Tibial artery (tissue), 4 donors: Measurements from ENCODE around the gene NUDT19.

Experiments
- DNase-seq, 2 donors: peaks; one replicate each; pipeline ENCODE4 v3.0.0-alpha.2; 2019
- H3K27ac ChIP-seq, 2 donors: fragments of 200-600 bp; sonication (generic) in 1 of 2; 1 replicate in 1 of 2; 2 replicates in 1 of 2; pipeline ENCODE4 v1.5.1; 2018 to 2019; ENCODE audit warnings: mild to moderate bottlenecking in 1 of 2
- H3K27me3 ChIP-seq, 2 donors: fragments of 200-600 bp; sonication (generic) in 1 of 2; one replicate each; pipeline versions ENCODE4 v1.5.1 to v1.6.0; 2016 to 2019
- H3K36me3 ChIP-seq, 3 donors: fragments of 200-600 bp; sonication (generic) in 2 of 3; one replicate each; pipeline ENCODE4 v1.5.1; 2016 to 2019; ENCODE audit warnings: mild to moderate bottlenecking in 2 of 3
- H3K4me1 ChIP-seq, 4 donors: fragments of 200-600 bp; sonication (generic) in 2 of 4; 1 replicate in 3 of 4; 2 replicates in 1 of 4; pipeline ENCODE4 v1.5.1; 2016 to 2019
- H3K4me3 ChIP-seq, 2 donors: fragments of 200-600 bp; sonication (generic) in 1 of 2; 1 replicate in 1 of 2; 2 replicates in 1 of 2; pipeline ENCODE4 v1.5.1; 2018 to 2019; ENCODE audit warnings: mild to moderate bottlenecking in 2 of 2
- H3K9me3 ChIP-seq, 3 donors: fragments of 200-600 bp; sonication (generic) in 1 of 3; one replicate each; pipeline ENCODE4 v1.5.1; 2016 to 2019
- CTCF ChIP-seq, 2 experiments: fragments of 200-600 bp in 1 of 2; fragments of 450-650 bp in 1 of 2; IDR thresholded peaks; one replicate each; pipeline ENCODE4 v1.5.1; 2017 to 2019; ENCODE audit warnings: antibody characterized with exemption in 2 of 2, mild to moderate bottlenecking in 1 of 2, moderate library complexity in 1 of 2
- intact Hi-C: fragments of 100-400 bp; cut with DNase I; formaldehyde crosslinking; loops from one replicate; pipeline ENCODE4 v1.15.0; 2023; ENCODE audit warnings: low total_unique reads

NUDT19 gene

GRCh38 chr19:32691291-32691951 lies at the start of gene NUDT19:
Gene NUDT19 (plus strand): TSS chr19:32691821. CDS start chr19:32691961, 140 bp downstream.
- TF ChIP-seq CTCF (IDR thresholded peaks at IDR 0.05) = no peak
- intact Hi-C loops = no loop called here
- Histone ChIP-seq H3K27me3 (no peaks in the 10 kb centered on the region), H3K36me3 (no peaks in the 10 kb centered on the region), H3K4me1 (peaks cover 5 to 47% (median 26%) of the 10 kb centered on the region in 4 donors), H3K9me3 (no peaks in the 10 kb centered on the region), H3K4me3 (peak within 1 kb of the TSS; percentile 71 to 88), H3K27ac (peak within 1 kb of the TSS; percentile 75 to 90)
- DNase-seq = peak; percentile 83 to 92

- peaks cover 84 to 98% (median 91%) of the 10 kb centered on the region in 3 donors for H3K36me3 ChIP-seq
These were observed 48.9 kb upstream of the NUDT19 start for GRCh38 chr19:32642771-32643170.

GRCh38 chr19:32646556-32646955 lies 45.1 kb upstream of the NUDT19 start:
- no peak for TF ChIP-seq CTCF (IDR thresholded peaks at IDR 0.05)
- DNase-seq = no peak
- Histone ChIP-seq H3K4me1 (no peaks in the 10 kb centered on the region), H3K27me3 (no peaks in the 10 kb centered on the region), H3K27ac (no peak overlapping the region), H3K9me3 (no peaks in the 10 kb centered on the region), H3K4me3 (no peak overlapping the region), H3K36me3 (peaks cover 67 to 85% (median 77%) of the 10 kb centered on the region in 3 donors)
- intact Hi-C loops = no loop called here

More at GRCh38 chr19:32642771-32643170, 48.9 kb upstream of the NUDT19 start:
- Histone ChIP-seq H3K9me3 (no peaks in the 10 kb centered on the region), H3K27ac (no peak overlapping the region), H3K27me3 (no peaks in the 10 kb centered on the region), H3K4me3 (no peak overlapping the region), H3K4me1 (no peaks in the 10 kb centered on the region)
- TF ChIP-seq CTCF (IDR thresholded peaks at IDR 0.05) = no peak
- no peak for DNase-seq
- intact Hi-C loops = no loop called here

GRCh38 chr19:32647361-32647760 lies 44.3 kb upstream of the NUDT19 start:
- Histone ChIP-seq H3K27ac (no peak overlapping the region), H3K4me1 (no peaks in the 10 kb centered on the region), H3K36me3 (peaks cover 60 to 77% (median 69%) of the 10 kb centered on the region in 3 donors), H3K4me3 (no peak overlapping the region), H3K27me3 (no peaks in the 10 kb centered on the region), H3K9me3 (no peaks in the 10 kb centered on the region)
- no peak for TF ChIP-seq CTCF (IDR thresholded peaks at IDR 0.05)
- intact Hi-C loops = no loop called here
- DNase-seq = no peak

GRCh38 chr19:32649751-32650150 lies 41.9 kb upstream of the NUDT19 start:
- no peak for TF ChIP-seq CTCF (IDR thresholded peaks at IDR 0.05)
- DNase-seq = no peak
- intact Hi-C loops = no loop called here
- peaks cover 39 to 65% (median 50%) of the 10 kb centered on the region in 3 donors for H3K36me3 ChIP-seq
- H3K27me3 ChIP-seq = no peaks in the 10 kb centered on the region
- no peak overlapping the region for H3K27ac ChIP-seq
- H3K4me3 ChIP-seq = no peak overlapping the region
- H3K4me1 ChIP-seq = peaks cover 0 to 15% (median 3%) of the 10 kb centered on the region in 4 donors
- H3K9me3 ChIP-seq = no peaks in the 10 kb centered on the region
